K562 treated with DMSO at 1 percent for 24 hours (cell line): ENCODE data around the gene CST3. TPM values are rescaled to one million over a fixed set of nuclear protein-coding genes. Genes with fewer than 3 reads are reported as not detected.

Experiments used
- total RNA-seq: library from RNA; unstranded; fragments of 300-600 nt; gene quantifications from 2 replicates; pipeline ENCODE4 v1.2.3, GENCODE V29; 2022; ENCODE audit warnings: low read depth; ENCODE audit not compliant: insufficient read depth

The CST3 gene, protein sequence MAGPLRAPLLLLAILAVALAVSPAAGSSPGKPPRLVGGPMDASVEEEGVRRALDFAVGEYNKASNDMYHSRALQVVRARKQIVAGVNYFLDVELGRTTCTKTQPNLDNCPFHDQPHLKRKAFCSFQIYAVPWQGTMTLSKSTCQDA
- total RNA-seq = 502 and 531 TPM in 2 replicates

GRCh38 chr20:23637282-23638221, at the start of gene CST3:
Gene CST3 (minus strand): TSS chr20:23637955. CDS start chr20:23637862, 93 bp downstream.

GRCh38 chr20:23605867-23606651, 31.7 kb downstream of the CST3 start, which contains the start of gene CST9:
Gene CST9 (minus strand): TSS chr20:23605917. CDS start chr20:23605864, 53 bp downstream.

Other genes starting within 250 kb of the CST3 start
- 2.2 and 2.3 TPM in 2 replicates for gene NAPB, start 216.5 kb downstream of the CST3 start, total RNA-seq
- gene CSTL1, start 198.3 kb downstream of the CST3 start, total RNA-seq = not detected in 2 replicates
- gene CST11, start 185.1 kb downstream of the CST3 start, total RNA-seq = not detected in 2 replicates
- gene CST8, start 146.8 kb downstream of the CST3 start, total RNA-seq = not detected in 2 replicates
- not detected in 2 replicates for gene CST9L, start 69.5 kb downstream of the CST3 start, total RNA-seq
- not detected in 2 replicates for gene CST9, start 32.0 kb downstream of the CST3 start, total RNA-seq
- gene CST4, start 51.1 kb upstream of the CST3 start, total RNA-seq = not detected in 2 replicates
- gene CST1, start 113.0 kb upstream of the CST3 start, total RNA-seq = not detected in 2 replicates
- gene CST2, start 188.8 kb upstream of the CST3 start, total RNA-seq = not detected in 2 replicates
- gene CST5, start 241.8 kb upstream of the CST3 start, total RNA-seq = not detected in 2 replicates